GM19043 (cell line): Measurements from ENCODE around the gene IFNK.
"Not testable (repeated sequence)": the region's sequence is repeated elsewhere in the genome, so short reads cannot be mapped to it uniquely, and the experiment has no call there.

ENCODE experiments used
- ATAC-seq: cut with Tn5 transposase; IDR thresholded peaks from one replicate; pipeline ENCODE4 v1.9.1; 2021; ENCODE audit warnings: low read depth; ENCODE audit not compliant: unreplicated experiment

Gene IFNK

GRCh38 chr9:27524236-27524635, at the start of gene IFNK:
TSS of gene IFNK (plus strand) at chr9:27524290. CDS start at chr9:27524337, 47 bp downstream.
- no peak for ATAC-seq

- no peak for ATAC-seq
Observed at GRCh38 chr9:27474305-27474704, 49.8 kb upstream of the IFNK start.

- ATAC-seq, result no peak
Observed at GRCh38 chr9:27475057-27475595, 49.0 kb upstream of the IFNK start.

GRCh38 chr9:27476870-27477515, 47.1 kb upstream of the IFNK start:
- no peak for ATAC-seq

GRCh38 chr9:27478322-27478721, 45.8 kb upstream of the IFNK start:
- no peak for ATAC-seq

GRCh38 chr9:27482709-27483108, 41.4 kb upstream of the IFNK start:
- no peak for ATAC-seq

- ATAC-seq, result no peak
Observed at GRCh38 chr9:27483576-27483975, 40.5 kb upstream of the IFNK start.

GRCh38 chr9:27485158-27485557, 38.9 kb upstream of the IFNK start:
- ATAC-seq, result peak; percentile 72

- no peak for ATAC-seq
Observed at GRCh38 chr9:27487128-27487640, 36.9 kb upstream of the IFNK start.

- ATAC-seq, result no peak
Observed at GRCh38 chr9:27487927-27488326, 36.2 kb upstream of the IFNK start.

- peak; percentile 76 for ATAC-seq
Observed at GRCh38 chr9:27489087-27489876, 34.8 kb upstream of the IFNK start.

- ATAC-seq, result no peak
Observed at GRCh38 chr9:27491154-27491553, 32.9 kb upstream of the IFNK start.

- ATAC-seq, result no peak
Observed at GRCh38 chr9:27495480-27496134, 28.5 kb upstream of the IFNK start.

GRCh38 chr9:27496135-27496504, 28.0 kb upstream of the IFNK start:
- no peak for ATAC-seq

GRCh38 chr9:27497883-27498417, 26.1 kb upstream of the IFNK start:
- no peak for ATAC-seq

GRCh38 chr9:27499451-27499850, 24.6 kb upstream of the IFNK start:
- peak; percentile 78 for ATAC-seq

- not testable (repeated sequence) for ATAC-seq
Observed at GRCh38 chr9:27500902-27501301, 23.2 kb upstream of the IFNK start.

GRCh38 chr9:27503623-27504022, 20.5 kb upstream of the IFNK start:
- ATAC-seq, result no peak

- no peak for ATAC-seq
Observed at GRCh38 chr9:27504259-27504658, 19.8 kb upstream of the IFNK start.

- no peak for ATAC-seq
Observed at GRCh38 chr9:27505744-27506161, 18.3 kb upstream of the IFNK start.

GRCh38 chr9:27506981-27507380, 17.1 kb upstream of the IFNK start:
- ATAC-seq, result no peak
